Choroid plexus epithelial cell (primary cell): Measurements from ENCODE around the gene RINT1.
A peak's percentile ranks its signal among the peaks of the same experiment; 100 is the strongest.

Source experiments
- DNase-seq: peaks from one replicate; pipeline ENCODE4 v3.0.0-alpha.2; 2010; ENCODE audit warnings: low read depth
- H3K4me3 ChIP-seq: 2 replicates; pipeline ENCODE4 v1.5.1; 2011; ENCODE audit warnings: low read depth, mild to moderate bottlenecking, control low read depth, low read length, moderate library complexity
- TF ChIP-seq, protein P1 (sequence below): conservative IDR thresholded peaks from 2 replicates; pipeline ENCODE4 v1.5.1; 2011; ENCODE audit warnings: low read depth, mild to moderate bottlenecking, control low read depth, inconsistent platforms, low read length, moderate library complexity

RINT1 gene

DNA sequence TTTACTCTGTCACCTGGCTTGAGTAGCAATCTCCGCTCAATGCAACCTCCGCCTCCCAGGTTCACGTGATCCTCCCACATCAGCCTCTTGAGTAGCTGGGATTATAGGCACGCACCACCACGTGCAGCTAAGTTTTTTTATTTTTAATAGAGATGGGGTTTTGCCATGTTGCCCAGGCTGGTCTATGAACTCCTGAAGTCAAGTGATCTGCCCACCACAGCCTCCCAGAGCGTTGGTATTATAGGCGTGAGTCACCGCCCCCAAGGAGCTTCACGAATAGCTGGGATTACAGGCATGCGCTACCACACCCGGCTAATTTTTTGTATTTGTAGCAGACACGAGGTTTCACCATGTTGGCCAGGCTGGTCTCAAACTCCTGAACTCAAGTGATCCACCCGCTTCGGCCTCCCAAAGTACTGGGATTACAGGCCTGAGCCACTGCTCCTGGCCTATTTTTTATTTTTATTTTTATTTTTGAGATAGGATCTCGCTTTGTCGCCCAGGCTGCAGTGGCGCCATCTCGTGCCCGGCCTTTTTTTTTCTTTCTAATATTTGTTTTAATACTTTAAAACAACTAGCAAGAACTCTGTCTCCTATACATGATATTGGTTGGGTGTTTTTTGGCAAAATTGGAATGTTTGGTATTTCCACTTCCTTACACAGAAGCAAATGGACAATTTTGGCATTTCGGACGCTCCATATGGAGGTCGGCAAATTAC, 48.2 kb downstream of the RINT1 start:
- TF ChIP-seq, protein P1, sequence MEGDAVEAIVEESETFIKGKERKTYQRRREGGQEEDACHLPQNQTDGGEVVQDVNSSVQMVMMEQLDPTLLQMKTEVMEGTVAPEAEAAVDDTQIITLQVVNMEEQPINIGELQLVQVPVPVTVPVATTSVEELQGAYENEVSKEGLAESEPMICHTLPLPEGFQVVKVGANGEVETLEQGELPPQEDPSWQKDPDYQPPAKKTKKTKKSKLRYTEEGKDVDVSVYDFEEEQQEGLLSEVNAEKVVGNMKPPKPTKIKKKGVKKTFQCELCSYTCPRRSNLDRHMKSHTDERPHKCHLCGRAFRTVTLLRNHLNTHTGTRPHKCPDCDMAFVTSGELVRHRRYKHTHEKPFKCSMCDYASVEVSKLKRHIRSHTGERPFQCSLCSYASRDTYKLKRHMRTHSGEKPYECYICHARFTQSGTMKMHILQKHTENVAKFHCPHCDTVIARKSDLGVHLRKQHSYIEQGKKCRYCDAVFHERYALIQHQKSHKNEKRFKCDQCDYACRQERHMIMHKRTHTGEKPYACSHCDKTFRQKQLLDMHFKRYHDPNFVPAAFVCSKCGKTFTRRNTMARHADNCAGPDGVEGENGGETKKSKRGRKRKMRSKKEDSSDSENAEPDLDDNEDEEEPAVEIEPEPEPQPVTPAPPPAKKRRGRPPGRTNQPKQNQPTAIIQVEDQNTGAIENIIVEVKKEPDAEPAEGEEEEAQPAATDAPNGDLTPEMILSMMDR: peak; percentile 43
- peak; percentile 17 for DNase-seq
- no peak overlapping the region for H3K4me3 ChIP-seq

GRCh38 chr7:105581066-105581811, 49.2 kb downstream of the RINT1 start, which contains the start of gene EFCAB10:
EFCAB10 (minus strand) TSS chr7:105581493; CDS start chr7:105581463, 30 bp downstream.
- H3K4me3 ChIP-seq: peak within 1 kb of the TSS; percentile 59
- peak; percentile 66 for DNase-seq
- TF ChIP-seq, protein P1: peak; percentile 30

GRCh38 chr7:105583061-105583460, 51.1 kb downstream of the RINT1 start:
- no peak overlapping the region for H3K4me3 ChIP-seq
- TF ChIP-seq, protein P1: no peak
- DNase-seq: no peak

- no peak for DNase-seq
- H3K4me3 ChIP-seq: no peak overlapping the region
- TF ChIP-seq, protein P1: no peak
Measured at GRCh38 chr7:105584165-105584564, 52.2 kb downstream of the RINT1 start.

DNA sequence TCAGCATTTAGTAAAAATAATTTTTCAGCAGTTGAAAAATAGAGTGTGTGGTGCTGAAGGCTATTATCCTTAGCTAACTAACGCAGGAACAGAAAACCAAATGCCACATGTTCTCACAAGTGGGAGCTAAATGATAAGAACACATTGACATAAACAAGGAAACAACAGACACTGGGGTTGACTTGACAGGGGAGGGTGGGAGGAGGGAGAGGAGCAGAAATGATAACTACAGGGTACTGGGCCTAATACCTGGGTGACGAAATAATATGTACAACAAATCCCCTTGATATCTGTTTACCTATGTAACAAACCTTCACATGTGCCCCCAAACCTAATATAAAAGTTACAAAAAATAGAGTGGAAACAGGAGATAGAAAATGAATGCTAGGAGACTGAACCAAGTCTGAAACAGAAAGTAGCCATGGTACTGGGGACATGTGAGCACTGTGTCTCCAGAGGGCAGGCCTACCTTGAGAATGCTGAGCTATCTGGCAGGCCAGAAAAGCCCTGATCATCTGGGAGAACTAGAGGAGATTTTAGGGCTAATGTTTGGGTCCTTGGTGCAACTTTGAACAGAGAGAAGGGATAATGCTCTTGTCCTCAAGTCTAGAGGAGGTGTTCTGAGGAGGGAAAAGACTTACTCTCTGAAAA, 54.0 kb downstream of the RINT1 start:
- no peak overlapping the region for H3K4me3 ChIP-seq
- TF ChIP-seq, protein P1: no peak
- no peak for DNase-seq

GRCh38 chr7:105587909-105588635, 56.1 kb downstream of the RINT1 start:
- TF ChIP-seq, protein P1: no peak
- H3K4me3 ChIP-seq: no peak overlapping the region
- no peak for DNase-seq
